DMS114 treated with DMSO at 0.1 percent for 48 hours (cell line): Measurements from ENCODE around the gene MORN1.

Experiments
- DNase-seq: peaks from one replicate; lab custom pipeline; 2025; ENCODE audit not compliant: unreplicated experiment; lab: John Stamatoyannopoulos, UW

Gene MORN1

GRCh38 chr1:2311184-2312032 is 79.9 kb downstream of the MORN1 start:
- DNase-seq = peak; percentile 33

- DNase-seq = no peak
Observed at GRCh38 chr1:2310332-2311183, 80.8 kb downstream of the MORN1 start.

GRCh38 chr1:2308844-2309243 is 82.5 kb downstream of the MORN1 start:
- no peak for DNase-seq

- no peak for DNase-seq
Observed at GRCh38 chr1:2307972-2308371, 83.4 kb downstream of the MORN1 start.

- no peak for DNase-seq
Observed at GRCh38 chr1:2307064-2307605, 84.2 kb downstream of the MORN1 start.

GRCh38 chr1:2306151-2306978 is 85.0 kb downstream of the MORN1 start:
- no peak for DNase-seq

GRCh38 chr1:2304921-2305681 is 86.3 kb downstream of the MORN1 start:
- DNase-seq = no peak

GRCh38 chr1:2304282-2304681 is 87.1 kb downstream of the MORN1 start:
- no peak for DNase-seq

- DNase-seq = no peak
Observed at GRCh38 chr1:2303781-2304180, 87.6 kb downstream of the MORN1 start.

GRCh38 chr1:2303016-2303775 is 88.2 kb downstream of the MORN1 start:
- DNase-seq = no peak

GRCh38 chr1:2302292-2302925 is 88.9 kb downstream of the MORN1 start:
- DNase-seq = no peak

GRCh38 chr1:2301607-2302291 is 89.6 kb downstream of the MORN1 start:
- DNase-seq = no peak

GRCh38 chr1:2300851-2301606 is 90.3 kb downstream of the MORN1 start:
- DNase-seq = no peak

GRCh38 chr1:2300004-2300771 is 91.2 kb downstream of the MORN1 start:
- no peak for DNase-seq

GRCh38 chr1:2299131-2299627 is 92.2 kb downstream of the MORN1 start:
- DNase-seq = no peak

- no peak for DNase-seq
Observed at GRCh38 chr1:2298685-2299084, 92.7 kb downstream of the MORN1 start.
